Thyroid gland (tissue), 4 donors: Measurements from ENCODE around the gene FAM117A. TPM values are rescaled to one million over a fixed set of nuclear protein-coding genes. Genes with fewer than 3 reads are reported as not detected.

ENCODE experiments used
- DNase-seq, 2 donors: peaks; one replicate each; pipeline ENCODE4 v3.0.0-alpha.2; 2019
- H3K27ac ChIP-seq, 3 donors: fragments of 200-600 bp; sonication (generic); 1 replicate in 2 of 3; 2 replicates in 1 of 3; pipeline ENCODE4 v1.5.1; 2016 to 2019; ENCODE audit warnings: mild to moderate bottlenecking in 1 of 3, moderate library complexity in 1 of 3
- H3K27me3 ChIP-seq: fragments of 200-600 bp; sonication (generic); one replicate; pipeline ENCODE4 v1.5.1; 2019
- H3K36me3 ChIP-seq, 2 donors: fragments of 200-600 bp; sonication (generic); one replicate each; pipeline ENCODE4 v1.5.1; 2016 to 2019
- H3K4me1 ChIP-seq, 2 donors: fragments of 200-600 bp; sonication (generic); one replicate each; pipeline ENCODE4 v1.5.1; 2017 to 2019
- H3K4me3 ChIP-seq, 3 donors: fragments of 200-600 bp; sonication (generic); replicated peaks in 1 of 3; 1 replicate in 2 of 3; 2 replicates in 1 of 3; pipeline ENCODE4 v1.5.1; 2016; ENCODE audit warnings: mild to moderate bottlenecking in 1 of 3
- H3K9me3 ChIP-seq: fragments of 200-600 bp; sonication (generic); one replicate; pipeline ENCODE4 v1.5.1; 2017
- POLR2A ChIP-seq, 2 donors: fragments of 450-650 bp; IDR thresholded peaks; one replicate each; pipeline ENCODE4 v1.6.1; 2017; ENCODE audit warnings: antibody characterized with exemption in 2 of 2, mild to moderate bottlenecking in 2 of 2, moderate library complexity in 1 of 2
- WGBS, 2 donors: methylation state at CpG; one replicate each; pipeline ENCODE4 v1.1.5; 2017; 5-methylcytosine and 5-hydroxymethylcytosine counted together
- intact Hi-C: fragments of 100-400 bp; cut with DNase I; formaldehyde crosslinking; loops from one replicate; pipeline ENCODE4 v1.15.1; 2023
- total RNA-seq, 4 donors: library from RNA; depleted of rRNA; stranded (reverse); fragments of >200 nt; gene quantifications; one replicate each; pipeline ENCODE4 v1.2.3, GENCODE V29; 2016
- TF ChIP-seq, protein P1 (sequence below), 6 experiments: fragments of 200-600 bp in 3 of 6; fragments of 450-650 bp in 3 of 6; sonication (generic) in 3 of 6; IDR thresholded peaks; one replicate each; pipeline ENCODE4 v1.5.1; 2016 to 2019; ENCODE audit warnings: antibody characterized with exemption in 6 of 6, mild to moderate bottlenecking in 2 of 6, inconsistent platforms in 1 of 6, moderate library complexity in 1 of 6

The FAM117A gene
- total RNA-seq, 4 donors from 2014 or later = 12.4 to 41.5 (median 23.3) TPM

- H3K36me3 ChIP-seq = peaks cover 21 to 39% of the 10 kb centered on the region in 2 donors
- DNase-seq = no peak
- TF ChIP-seq, protein P1, sequence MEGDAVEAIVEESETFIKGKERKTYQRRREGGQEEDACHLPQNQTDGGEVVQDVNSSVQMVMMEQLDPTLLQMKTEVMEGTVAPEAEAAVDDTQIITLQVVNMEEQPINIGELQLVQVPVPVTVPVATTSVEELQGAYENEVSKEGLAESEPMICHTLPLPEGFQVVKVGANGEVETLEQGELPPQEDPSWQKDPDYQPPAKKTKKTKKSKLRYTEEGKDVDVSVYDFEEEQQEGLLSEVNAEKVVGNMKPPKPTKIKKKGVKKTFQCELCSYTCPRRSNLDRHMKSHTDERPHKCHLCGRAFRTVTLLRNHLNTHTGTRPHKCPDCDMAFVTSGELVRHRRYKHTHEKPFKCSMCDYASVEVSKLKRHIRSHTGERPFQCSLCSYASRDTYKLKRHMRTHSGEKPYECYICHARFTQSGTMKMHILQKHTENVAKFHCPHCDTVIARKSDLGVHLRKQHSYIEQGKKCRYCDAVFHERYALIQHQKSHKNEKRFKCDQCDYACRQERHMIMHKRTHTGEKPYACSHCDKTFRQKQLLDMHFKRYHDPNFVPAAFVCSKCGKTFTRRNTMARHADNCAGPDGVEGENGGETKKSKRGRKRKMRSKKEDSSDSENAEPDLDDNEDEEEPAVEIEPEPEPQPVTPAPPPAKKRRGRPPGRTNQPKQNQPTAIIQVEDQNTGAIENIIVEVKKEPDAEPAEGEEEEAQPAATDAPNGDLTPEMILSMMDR (IDR thresholded peaks at IDR 0.05) = no peak
- TF ChIP-seq POLR2A (IDR thresholded peaks at IDR 0.05) = no peak
- H3K4me1 ChIP-seq = peaks cover 64 to 69% of the 10 kb centered on the region in 2 donors
- H3K27me3 ChIP-seq = no peaks in the 10 kb centered on the region
- whole genome bisulfite sequencing, 2 donors = 41 to 52% methylated on average over 5 of the region's 5 CpGs
- peak overlapping the region in 2 of 3 donors; percentile 13 to 73 for H3K27ac ChIP-seq
- no peak overlapping the region for H3K4me3 ChIP-seq
- intact Hi-C loops = no loop called here
- no peaks in the 10 kb centered on the region for H3K9me3 ChIP-seq
These were observed 31.4 kb upstream of the FAM117A start for GRCh38 chr17:49795372-49795771.

DNA sequence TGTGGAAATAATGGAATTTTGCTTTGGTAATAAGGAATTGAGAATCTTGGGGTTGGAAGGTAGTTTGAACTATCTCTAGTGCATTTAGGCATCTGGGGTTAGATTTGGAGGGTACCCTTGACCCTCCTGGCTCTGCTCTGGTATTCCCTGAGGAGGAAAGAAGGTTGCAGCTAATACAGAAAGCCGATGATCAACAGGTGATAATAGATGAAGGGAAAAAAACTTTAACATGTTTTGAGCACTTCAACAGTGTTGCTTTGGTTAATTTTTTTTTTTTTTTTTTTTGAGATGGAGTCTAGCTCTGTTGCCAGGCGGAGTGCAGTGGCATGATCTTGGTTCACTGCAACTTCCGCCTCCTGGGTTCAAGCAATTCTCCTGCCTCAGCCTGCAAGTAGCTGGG is 29.4 kb upstream of the FAM117A start:
- Histone ChIP-seq H3K27ac (peak overlapping the region in 2 of 3 donors; percentile 19 to 61), H3K27me3 (no peaks in the 10 kb centered on the region), H3K9me3 (no peaks in the 10 kb centered on the region), H3K4me3 (no peak overlapping the region), H3K4me1 (peaks cover 75 to 79% of the 10 kb centered on the region in 2 donors), H3K36me3 (peaks cover 12 to 24% of the 10 kb centered on the region in 2 donors)
- intact Hi-C loops = no loop called here
- no peak for DNase-seq
- 91 to 97% methylated on average over 3 of the region's 3 CpGs for WGBS, 2 donors
- TF ChIP-seq POLR2A (IDR thresholded peaks at IDR 0.05) = no peak
- TF ChIP-seq, protein P1 (IDR thresholded peaks at IDR 0.05) = no peak

DNA sequence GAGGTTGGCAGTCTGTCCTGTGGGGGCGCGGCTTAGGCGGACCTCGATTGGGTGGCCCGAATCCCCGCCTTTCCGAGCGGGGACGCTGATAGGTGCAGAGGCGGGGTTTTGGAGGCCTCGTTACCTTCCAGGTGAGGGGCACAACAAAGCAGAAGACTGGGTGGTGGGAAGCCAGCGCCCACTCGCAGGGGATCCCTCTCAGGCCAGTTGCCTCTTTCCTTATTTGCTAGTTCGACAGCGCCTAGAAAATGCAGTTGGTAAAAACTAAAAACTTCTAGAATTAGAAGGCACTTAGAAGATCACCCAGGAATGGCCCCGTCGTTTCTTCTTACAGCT is 25.3 kb upstream of the FAM117A start:
- 0 to 6% methylated on average over 10 to 16 of the region's 17 CpGs for WGBS, 2 donors
- DNase-seq = no peak
- H3K9me3 ChIP-seq = no peaks in the 10 kb centered on the region
- TF ChIP-seq POLR2A (IDR thresholded peaks at IDR 0.05) = no peak
- TF ChIP-seq, protein P1 (IDR thresholded peaks at IDR 0.05) = no peak
- no peaks in the 10 kb centered on the region for H3K27me3 ChIP-seq
- no peak overlapping the region for H3K27ac ChIP-seq
- peaks cover 44 to 53% of the 10 kb centered on the region in 2 donors for H3K4me1 ChIP-seq
- H3K4me3 ChIP-seq = peak overlapping the region; percentile 34 to 36 (median 34)
- H3K36me3 ChIP-seq = peaks cover 0 to 2% of the 10 kb centered on the region in 2 donors
- intact Hi-C loops = no loop called here

- Histone ChIP-seq H3K27ac (peak within 1 kb of the TSS; percentile 98 to 99 (median 99)), H3K36me3 (no peaks in the 10 kb centered on the region), H3K9me3 (no peaks in the 10 kb centered on the region), H3K4me1 (peaks cover 42 to 49% of the 10 kb centered on the region in 2 donors), H3K4me3 (peak within 1 kb of the TSS; percentile 66 to 95 (median 67)), H3K27me3 (no peaks in the 10 kb centered on the region)
- peak; percentile 100 for DNase-seq
- 0% methylated on average over 34 to 48 of the region's 59 CpGs for WGBS, 2 donors
- TF ChIP-seq, protein P1 (IDR thresholded peaks at IDR 0.05) = peak in 1 of 6 experiments; percentile 3
- peak; percentile 91 to 93 for TF ChIP-seq POLR2A (IDR thresholded peaks at IDR 0.05)
- intact Hi-C loops = no loop called here
These were observed 24.7 kb upstream of the FAM117A start, which contains the start of gene KAT7 for GRCh38 chr17:49788478-49789242. KAT7 (plus strand) TSS chr17:49788681; CDS start chr17:49788835, 154 bp downstream.

DNA sequence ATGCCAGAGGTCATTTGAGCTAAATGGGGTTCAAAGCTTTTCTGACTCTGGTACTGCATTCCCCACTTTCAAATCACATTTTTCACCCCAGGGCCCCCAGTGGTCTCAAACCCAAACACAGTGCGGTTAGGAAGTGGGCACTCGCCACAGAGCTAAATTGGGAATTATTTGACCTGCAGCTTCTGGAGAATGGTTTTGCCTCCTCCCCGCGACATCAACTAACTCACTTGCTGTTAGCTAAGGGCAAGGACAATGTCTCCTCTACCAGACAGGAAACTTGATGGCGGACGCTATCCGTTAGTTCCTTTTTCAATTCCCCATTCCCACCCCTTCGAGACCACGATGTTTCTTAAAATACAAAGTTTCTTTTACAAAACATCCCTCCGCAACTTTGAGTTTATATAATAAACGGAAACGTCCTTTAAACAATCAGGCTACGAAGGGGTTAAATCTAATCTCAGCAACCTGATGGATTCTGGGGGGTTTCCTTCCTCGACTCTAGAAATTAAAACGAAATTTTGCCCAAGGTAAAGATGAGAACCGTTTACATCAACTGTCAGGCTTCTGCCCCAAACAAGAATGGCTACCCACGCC is 24.1 kb upstream of the FAM117A start:
- Histone ChIP-seq H3K27me3 (no peaks in the 10 kb centered on the region), H3K4me1 (peaks cover 35 to 43% of the 10 kb centered on the region in 2 donors), H3K36me3 (no peaks in the 10 kb centered on the region), H3K9me3 (no peaks in the 10 kb centered on the region), H3K4me3 (peak overlapping the region in 2 of 3 donors; percentile 24 to 66), H3K27ac (peak overlapping the region; percentile 98 to 99 (median 99))
- intact Hi-C loops = no loop called here
- TF ChIP-seq POLR2A (IDR thresholded peaks at IDR 0.05) = no peak
- TF ChIP-seq, protein P1 (IDR thresholded peaks at IDR 0.05) = no peak
- peak in 1 of 2 donors; percentile 17 for DNase-seq
- 4 to 5% methylated on average over 17 of the region's 17 CpGs for WGBS, 2 donors
